HG03103 (cell line): Measurements from ENCODE around the gene CAPN10.

ENCODE experiments used
- ATAC-seq: cut with Tn5 transposase; IDR thresholded peaks from one replicate; pipeline ENCODE4 v1.9.1; 2021; ENCODE audit warnings: low read depth; ENCODE audit not compliant: unreplicated experiment

The CAPN10 gene

GRCh38 chr2:240636563-240637115 is 50.1 kb downstream of the CAPN10 start:
- no peak for ATAC-seq

- no peak for ATAC-seq
Observed at GRCh38 chr2:240637116-240637900, 50.8 kb downstream of the CAPN10 start.

- no peak for ATAC-seq
Observed at GRCh38 chr2:240637901-240638345, 51.4 kb downstream of the CAPN10 start.

GRCh38 chr2:240638512-240639160 is 52.1 kb downstream of the CAPN10 start:
- ATAC-seq = no peak

- ATAC-seq = no peak
Observed at GRCh38 chr2:240639566-240639965, 53.0 kb downstream of the CAPN10 start.

GRCh38 chr2:240640939-240641338 is 54.4 kb downstream of the CAPN10 start:
- no peak for ATAC-seq

GRCh38 chr2:240642061-240642805 is 55.7 kb downstream of the CAPN10 start:
- no peak for ATAC-seq

GRCh38 chr2:240642806-240643092 is 56.2 kb downstream of the CAPN10 start:
- no peak for ATAC-seq

GRCh38 chr2:240643093-240643810 is 56.7 kb downstream of the CAPN10 start:
- ATAC-seq = no peak

- no peak for ATAC-seq
Observed at GRCh38 chr2:240643811-240644150, 57.2 kb downstream of the CAPN10 start.

GRCh38 chr2:240644171-240644651 is 57.7 kb downstream of the CAPN10 start:
- no peak for ATAC-seq

GRCh38 chr2:240644859-240645301 is 58.3 kb downstream of the CAPN10 start:
- no peak for ATAC-seq

- no peak for ATAC-seq
Observed at GRCh38 chr2:240645346-240645745, 58.8 kb downstream of the CAPN10 start.

- no peak for ATAC-seq
Observed at GRCh38 chr2:240645801-240646175, 59.3 kb downstream of the CAPN10 start.

GRCh38 chr2:240646176-240646899 is 59.8 kb downstream of the CAPN10 start:
- ATAC-seq = no peak

- no peak for ATAC-seq
Observed at GRCh38 chr2:240646900-240647502, 60.5 kb downstream of the CAPN10 start.

GRCh38 chr2:240647503-240648154 is 61.1 kb downstream of the CAPN10 start:
- no peak for ATAC-seq

- ATAC-seq = no peak
Observed at GRCh38 chr2:240648155-240648649, 61.7 kb downstream of the CAPN10 start.
